ENCODE measurements around the gene TBC1D5.
"Not testable (repeated sequence)": the region's sequence is repeated elsewhere in the genome, so short reads cannot be mapped to it uniquely, and the experiment has no call there.

Gene TBC1D5

DNA sequence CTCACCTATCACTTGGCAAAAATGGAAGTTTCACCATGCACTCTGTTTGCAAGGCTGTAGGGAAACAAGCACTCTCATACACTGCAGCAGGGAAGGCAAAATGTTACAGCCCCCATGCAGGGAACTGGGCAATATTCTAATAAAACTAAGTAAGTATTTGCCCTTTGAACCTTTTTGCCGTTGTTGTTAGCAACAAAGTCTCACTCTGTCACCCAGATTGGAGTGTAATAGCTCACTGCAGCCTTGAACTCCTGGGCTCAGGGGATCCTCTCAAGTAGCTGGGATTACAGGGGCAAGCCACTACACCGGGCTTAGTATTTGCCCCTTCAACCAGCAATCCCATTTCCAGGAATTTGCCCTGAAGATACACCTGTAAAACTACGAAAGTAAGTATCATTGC, 122.5 kb downstream of the TBC1D5 start:
- Histone ChIP-seq H3K27ac (ENCODE audit: low read depth, low read length) (no peak overlapping the region), H3K79me2 (ENCODE audit: control insufficient read depth, low read length) (no peaks in the 10 kb centered on the region), H3F3A (ENCODE audit: control insufficient read depth, insufficient read depth) (no peaks in the 10 kb centered on the region; the same call in 1 of the 2 replicates), H3K27me3 (ENCODE audit: control insufficient read depth, low read length) (no peaks in the 10 kb centered on the region), H3K4me1 (ENCODE audit: control insufficient read depth, low read length) (no peaks in the 10 kb centered on the region), H3K36me3 (ENCODE audit: control insufficient read depth, low read length) (peaks cover 31% of the 10 kb centered on the region), H3K4me3 (ENCODE audit: low read length) (no peak overlapping the region), H4K20me1 (ENCODE audit: control insufficient read depth, insufficient read depth, low read depth, low read length) (no peaks in the 10 kb centered on the region), H3K9me2 (replicated peaks; ENCODE audit: control insufficient read depth, low read length) (no peaks in the 10 kb centered on the region), H3K9me3 (ENCODE audit: control insufficient read depth, insufficient read depth, low read length) (no peaks in the 10 kb centered on the region), H3K4me2 (ENCODE audit: low read length) (no peak overlapping the region)
- TF ChIP-seq EZH2phosphoT487 (IDR thresholded peaks at IDR 0.05; ENCODE audit: borderline replicate concordance, low read length): no peak
- TF ChIP-seq, protein P1, sequence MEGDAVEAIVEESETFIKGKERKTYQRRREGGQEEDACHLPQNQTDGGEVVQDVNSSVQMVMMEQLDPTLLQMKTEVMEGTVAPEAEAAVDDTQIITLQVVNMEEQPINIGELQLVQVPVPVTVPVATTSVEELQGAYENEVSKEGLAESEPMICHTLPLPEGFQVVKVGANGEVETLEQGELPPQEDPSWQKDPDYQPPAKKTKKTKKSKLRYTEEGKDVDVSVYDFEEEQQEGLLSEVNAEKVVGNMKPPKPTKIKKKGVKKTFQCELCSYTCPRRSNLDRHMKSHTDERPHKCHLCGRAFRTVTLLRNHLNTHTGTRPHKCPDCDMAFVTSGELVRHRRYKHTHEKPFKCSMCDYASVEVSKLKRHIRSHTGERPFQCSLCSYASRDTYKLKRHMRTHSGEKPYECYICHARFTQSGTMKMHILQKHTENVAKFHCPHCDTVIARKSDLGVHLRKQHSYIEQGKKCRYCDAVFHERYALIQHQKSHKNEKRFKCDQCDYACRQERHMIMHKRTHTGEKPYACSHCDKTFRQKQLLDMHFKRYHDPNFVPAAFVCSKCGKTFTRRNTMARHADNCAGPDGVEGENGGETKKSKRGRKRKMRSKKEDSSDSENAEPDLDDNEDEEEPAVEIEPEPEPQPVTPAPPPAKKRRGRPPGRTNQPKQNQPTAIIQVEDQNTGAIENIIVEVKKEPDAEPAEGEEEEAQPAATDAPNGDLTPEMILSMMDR (IDR thresholded peaks at IDR 0.05; ENCODE audit: low read depth, low read length, poor library complexity, severe bottlenecking): no peak

- H3K27me3 ChIP-seq (ENCODE audit: control insufficient read depth, low read length); H3K4me2 ChIP-seq (ENCODE audit: low read length); H3F3A ChIP-seq (ENCODE audit: control insufficient read depth, insufficient read depth); H3K36me3 ChIP-seq (ENCODE audit: control insufficient read depth, low read length); H3K9me3 ChIP-seq (ENCODE audit: control insufficient read depth, insufficient read depth, low read length); H4K20me1 ChIP-seq (ENCODE audit: control insufficient read depth, insufficient read depth, low read depth, low read length); H3K9me2 ChIP-seq (replicated peaks; ENCODE audit: control insufficient read depth, low read length); H3K27ac ChIP-seq (ENCODE audit: low read depth, low read length); H3K4me3 ChIP-seq (ENCODE audit: low read length); H3K4me1 ChIP-seq (ENCODE audit: control insufficient read depth, low read length); H3K79me2 ChIP-seq (ENCODE audit: control insufficient read depth, low read length): not testable (repeated sequence)
Measured at GRCh38 chr3:17613017-17613416, 129.4 kb downstream of the TBC1D5 start.

GRCh38 chr3:17607905-17608304, 134.5 kb downstream of the TBC1D5 start:
- Histone ChIP-seq H3K27ac (ENCODE audit: low read depth, low read length) (no peak overlapping the region), H3F3A (ENCODE audit: control insufficient read depth, insufficient read depth) (no peaks in the 10 kb centered on the region), H3K9me2 (replicated peaks; ENCODE audit: control insufficient read depth, low read length) (no peaks in the 10 kb centered on the region), H3K36me3 (ENCODE audit: control insufficient read depth, low read length) (no peaks in the 10 kb centered on the region), H3K4me3 (ENCODE audit: low read length) (no peak overlapping the region), H4K20me1 (ENCODE audit: control insufficient read depth, insufficient read depth, low read depth, low read length) (no peaks in the 10 kb centered on the region), H3K9me3 (ENCODE audit: control insufficient read depth, insufficient read depth, low read length) (no peaks in the 10 kb centered on the region), H3K27me3 (ENCODE audit: control insufficient read depth, low read length) (no peaks in the 10 kb centered on the region), H3K4me2 (ENCODE audit: low read length) (no peak overlapping the region), H3K79me2 (ENCODE audit: control insufficient read depth, low read length) (no peaks in the 10 kb centered on the region), H3K4me1 (ENCODE audit: control insufficient read depth, low read length) (no peaks in the 10 kb centered on the region)
- TF ChIP-seq, protein P1 (IDR thresholded peaks at IDR 0.05; ENCODE audit: low read depth, low read length, poor library complexity, severe bottlenecking): no peak
- no peak for TF ChIP-seq EZH2phosphoT487 (IDR thresholded peaks at IDR 0.05; ENCODE audit: borderline replicate concordance, low read length)

- Histone ChIP-seq H3K9me3 (ENCODE audit: control insufficient read depth, insufficient read depth, low read length) (no peaks in the 10 kb centered on the region), H3K36me3 (ENCODE audit: control insufficient read depth, low read length) (no peaks in the 10 kb centered on the region), H3K27me3 (ENCODE audit: control insufficient read depth, low read length) (no peaks in the 10 kb centered on the region), H3K9me2 (replicated peaks; ENCODE audit: control insufficient read depth, low read length) (no peaks in the 10 kb centered on the region), H3K79me2 (ENCODE audit: control insufficient read depth, low read length) (no peaks in the 10 kb centered on the region), H3K27ac (ENCODE audit: low read depth, low read length) (no peak overlapping the region), H3K4me2 (ENCODE audit: low read length) (no peak overlapping the region), H3K4me3 (ENCODE audit: low read length) (no peak overlapping the region), H3F3A (ENCODE audit: control insufficient read depth, insufficient read depth) (no peaks in the 10 kb centered on the region), H3K4me1 (ENCODE audit: control insufficient read depth, low read length) (no peaks in the 10 kb centered on the region), H4K20me1 (ENCODE audit: control insufficient read depth, insufficient read depth, low read depth, low read length) (no peaks in the 10 kb centered on the region)
- no peak for TF ChIP-seq EZH2phosphoT487 (IDR thresholded peaks at IDR 0.05; ENCODE audit: borderline replicate concordance, low read length)
- TF ChIP-seq, protein P1 (IDR thresholded peaks at IDR 0.05; ENCODE audit: low read depth, low read length, poor library complexity, severe bottlenecking): no peak
Measured at GRCh38 chr3:17605934-17606333, 136.5 kb downstream of the TBC1D5 start.
